GM20000 (cell line): Measurements from ENCODE around the gene ASMTL.
"Not testable (repeated sequence)": the region's sequence is repeated elsewhere in the genome, so short reads cannot be mapped to it uniquely, and the experiment has no call there.

ENCODE experiments used
- DNase-seq: peaks from one replicate; pipeline ENCODE4 v3.0.0; 2012; ENCODE audit warnings: low spot score
- CTCF ChIP-seq: IDR thresholded peaks from 2 replicates; pipeline ENCODE4 v1.5.1; 2012; ENCODE audit warnings: mild to moderate bottlenecking, control low read depth; ENCODE audit errors: extremely low read depth, missing control alignments

Gene ASMTL

GRCh38 chrX:1380672-1381233 lies 72.0 kb downstream of the ASMTL start:
- no peak for DNase-seq
- TF ChIP-seq CTCF: no peak

- TF ChIP-seq CTCF: no peak
- no peak for DNase-seq
Measured at GRCh38 chrX:1378306-1378759, 74.4 kb downstream of the ASMTL start.

GRCh38 chrX:1368385-1368698 lies 84.4 kb downstream of the ASMTL start:
- no peak for TF ChIP-seq CTCF
- no peak for DNase-seq

- DNase-seq: not testable (repeated sequence)
Measured at GRCh38 chrX:1366363-1366762, 86.3 kb downstream of the ASMTL start.

- no peak for TF ChIP-seq CTCF
- DNase-seq: no peak
Measured at GRCh38 chrX:1361910-1362309, 90.8 kb downstream of the ASMTL start.

- no peak for DNase-seq
- TF ChIP-seq CTCF: no peak
Measured at GRCh38 chrX:1361275-1361674, 91.4 kb downstream of the ASMTL start.

- DNase-seq: no peak
- no peak for TF ChIP-seq CTCF
Measured at GRCh38 chrX:1360171-1360570, 92.5 kb downstream of the ASMTL start.

- no peak for TF ChIP-seq CTCF
- DNase-seq: no peak
Measured at GRCh38 chrX:1359477-1359873, 93.2 kb downstream of the ASMTL start.
